ENCODE results near the gene NEU4. TPM values are rescaled to one million over a fixed set of nuclear protein-coding genes. Genes with fewer than 3 reads are reported as not detected.
A peak's percentile ranks its signal among the peaks of the same experiment; 100 is the strongest.

The NEU4 gene
- total RNA-seq, 1 donor from 2014 or later, result 0.42 TPM

DNA sequence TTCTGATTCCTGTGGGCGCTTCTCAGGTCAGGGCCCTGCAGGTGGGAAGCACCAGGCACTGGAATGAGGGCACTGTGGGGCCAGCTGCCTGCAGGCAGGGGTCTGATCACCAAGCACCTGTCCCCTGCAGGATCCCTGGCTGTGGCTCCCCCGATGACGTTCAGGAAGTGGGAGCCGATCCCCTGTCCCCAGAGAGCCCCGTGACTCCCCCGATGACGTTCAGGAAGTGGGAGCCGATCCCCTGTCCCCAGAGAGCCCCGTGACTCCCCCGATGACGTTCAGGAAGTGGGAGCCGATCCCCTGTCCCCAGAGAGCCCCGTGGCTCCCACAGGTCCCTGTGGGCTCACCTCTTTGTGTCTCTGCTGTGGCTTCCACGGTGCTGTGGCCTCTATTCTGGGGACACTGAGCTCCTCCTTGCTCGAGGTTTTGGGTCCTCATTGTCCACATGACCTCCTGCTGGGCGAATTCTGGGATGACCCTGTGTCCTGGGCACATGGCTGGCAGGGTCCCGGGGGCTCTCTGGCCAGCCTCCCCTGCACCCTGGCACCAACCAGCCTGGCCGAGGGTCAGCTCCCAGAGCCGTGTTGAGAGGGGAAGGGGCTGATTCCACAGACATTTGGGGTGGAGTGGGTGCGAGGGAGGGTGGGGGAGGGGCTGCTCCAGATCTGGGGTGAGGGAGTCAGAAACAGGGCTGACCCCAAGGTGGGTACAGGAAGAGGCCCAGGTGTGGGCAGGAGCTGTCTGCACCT, 4.8 kb downstream of the NEU4 start:
- DNase-seq (ENCODE audit: low spot score), result no peak
- no peaks in the 10 kb centered on the region for H3K4me1 Mint-ChIP-seq (ENCODE audit: low read depth)

DNA sequence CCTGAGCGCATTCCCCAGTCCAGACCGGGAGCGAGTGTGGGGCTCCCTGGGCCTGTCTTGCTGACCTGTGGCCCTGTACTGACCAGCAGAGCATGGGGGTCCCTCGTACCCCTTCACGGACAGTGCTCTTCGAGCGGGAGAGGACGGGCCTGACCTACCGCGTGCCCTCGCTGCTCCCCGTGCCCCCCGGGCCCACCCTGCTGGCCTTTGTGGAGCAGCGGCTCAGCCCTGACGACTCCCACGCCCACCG, 5.3 kb downstream of the NEU4 start:
- Mint-ChIP-seq H3K36me3 (ENCODE audit: low read depth) (no peaks in the 10 kb centered on the region), H3K9me3 (ENCODE audit: low read depth) (no peaks in the 10 kb centered on the region), H3K27ac (ENCODE audit: unreplicated experiment) (no peak overlapping the region), H3K27me3 (ENCODE audit: low read depth) (peaks cover 3% of the 10 kb centered on the region), H3K4me3 (ENCODE audit: unreplicated experiment) (no peak overlapping the region), H3K4me1 (ENCODE audit: low read depth) (no peaks in the 10 kb centered on the region)
- TF ChIP-seq, protein P1, sequence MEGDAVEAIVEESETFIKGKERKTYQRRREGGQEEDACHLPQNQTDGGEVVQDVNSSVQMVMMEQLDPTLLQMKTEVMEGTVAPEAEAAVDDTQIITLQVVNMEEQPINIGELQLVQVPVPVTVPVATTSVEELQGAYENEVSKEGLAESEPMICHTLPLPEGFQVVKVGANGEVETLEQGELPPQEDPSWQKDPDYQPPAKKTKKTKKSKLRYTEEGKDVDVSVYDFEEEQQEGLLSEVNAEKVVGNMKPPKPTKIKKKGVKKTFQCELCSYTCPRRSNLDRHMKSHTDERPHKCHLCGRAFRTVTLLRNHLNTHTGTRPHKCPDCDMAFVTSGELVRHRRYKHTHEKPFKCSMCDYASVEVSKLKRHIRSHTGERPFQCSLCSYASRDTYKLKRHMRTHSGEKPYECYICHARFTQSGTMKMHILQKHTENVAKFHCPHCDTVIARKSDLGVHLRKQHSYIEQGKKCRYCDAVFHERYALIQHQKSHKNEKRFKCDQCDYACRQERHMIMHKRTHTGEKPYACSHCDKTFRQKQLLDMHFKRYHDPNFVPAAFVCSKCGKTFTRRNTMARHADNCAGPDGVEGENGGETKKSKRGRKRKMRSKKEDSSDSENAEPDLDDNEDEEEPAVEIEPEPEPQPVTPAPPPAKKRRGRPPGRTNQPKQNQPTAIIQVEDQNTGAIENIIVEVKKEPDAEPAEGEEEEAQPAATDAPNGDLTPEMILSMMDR (IDR thresholded peaks at IDR 0.05), result no peak
- DNase-seq (ENCODE audit: low spot score), result peak; percentile 81

More for the DNA sequence above, 4.8 kb downstream of the NEU4 start:
- Mint-ChIP-seq H3K27ac (ENCODE audit: unreplicated experiment) (no peak overlapping the region), H3K4me3 (ENCODE audit: unreplicated experiment) (no peak overlapping the region), H3K9me3 (ENCODE audit: low read depth) (no peaks in the 10 kb centered on the region), H3K36me3 (ENCODE audit: low read depth) (no peaks in the 10 kb centered on the region), H3K27me3 (ENCODE audit: low read depth) (peaks cover 3% of the 10 kb centered on the region)
- TF ChIP-seq, protein P1 (IDR thresholded peaks at IDR 0.05), result no peak

DNA sequence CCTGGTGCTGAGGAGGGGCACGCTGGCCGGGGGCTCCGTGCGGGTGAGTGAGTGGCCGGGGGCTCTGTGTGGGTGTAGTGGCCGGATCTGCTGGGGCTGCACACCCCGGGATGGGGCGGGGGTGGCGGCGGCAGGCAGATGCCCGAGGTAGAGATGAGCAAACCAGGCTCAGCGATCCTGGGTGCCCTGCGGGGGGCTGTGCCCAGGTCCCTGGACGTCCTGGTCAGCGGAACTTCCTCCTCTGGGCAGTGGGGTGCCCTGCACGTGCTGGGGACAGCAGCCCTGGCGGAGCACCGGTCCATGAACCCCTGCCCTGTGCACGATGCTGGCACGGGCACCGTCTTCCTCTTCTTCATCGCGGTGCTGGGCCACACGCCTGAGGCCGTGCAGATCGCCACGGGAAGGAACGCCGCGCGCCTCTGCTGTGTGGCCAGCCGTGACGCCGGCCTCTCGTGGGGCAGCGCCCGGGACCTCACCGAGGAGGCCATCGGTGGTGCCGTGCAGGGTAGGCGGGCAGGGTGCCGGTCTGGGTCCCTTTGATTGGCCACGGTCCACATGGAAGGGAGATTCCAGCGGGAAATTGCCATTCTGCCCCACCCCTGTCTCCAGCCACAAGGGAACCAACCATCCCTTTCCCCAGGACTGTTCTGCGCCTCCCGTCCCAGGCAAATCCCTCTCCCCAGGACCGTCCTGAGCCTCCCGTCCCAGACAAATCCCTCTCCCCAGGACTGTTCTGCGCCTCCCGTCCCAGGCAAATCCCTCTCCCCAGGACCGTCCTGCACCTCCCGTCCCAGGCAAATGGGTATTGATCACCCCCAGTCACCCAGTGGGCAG, 5.9 kb downstream of the NEU4 start:
- Mint-ChIP-seq H3K36me3 (ENCODE audit: low read depth) (no peaks in the 10 kb centered on the region), H3K27ac (ENCODE audit: unreplicated experiment) (no peak overlapping the region), H3K9me3 (ENCODE audit: low read depth) (no peaks in the 10 kb centered on the region), H3K4me3 (ENCODE audit: unreplicated experiment) (no peak overlapping the region), H3K4me1 (ENCODE audit: low read depth) (no peaks in the 10 kb centered on the region), H3K27me3 (ENCODE audit: low read depth) (peaks cover 3% of the 10 kb centered on the region)
- peak; percentile 86 for DNase-seq (ENCODE audit: low spot score)
- TF ChIP-seq, protein P1 (IDR thresholded peaks at IDR 0.05), result no peak

DNA sequence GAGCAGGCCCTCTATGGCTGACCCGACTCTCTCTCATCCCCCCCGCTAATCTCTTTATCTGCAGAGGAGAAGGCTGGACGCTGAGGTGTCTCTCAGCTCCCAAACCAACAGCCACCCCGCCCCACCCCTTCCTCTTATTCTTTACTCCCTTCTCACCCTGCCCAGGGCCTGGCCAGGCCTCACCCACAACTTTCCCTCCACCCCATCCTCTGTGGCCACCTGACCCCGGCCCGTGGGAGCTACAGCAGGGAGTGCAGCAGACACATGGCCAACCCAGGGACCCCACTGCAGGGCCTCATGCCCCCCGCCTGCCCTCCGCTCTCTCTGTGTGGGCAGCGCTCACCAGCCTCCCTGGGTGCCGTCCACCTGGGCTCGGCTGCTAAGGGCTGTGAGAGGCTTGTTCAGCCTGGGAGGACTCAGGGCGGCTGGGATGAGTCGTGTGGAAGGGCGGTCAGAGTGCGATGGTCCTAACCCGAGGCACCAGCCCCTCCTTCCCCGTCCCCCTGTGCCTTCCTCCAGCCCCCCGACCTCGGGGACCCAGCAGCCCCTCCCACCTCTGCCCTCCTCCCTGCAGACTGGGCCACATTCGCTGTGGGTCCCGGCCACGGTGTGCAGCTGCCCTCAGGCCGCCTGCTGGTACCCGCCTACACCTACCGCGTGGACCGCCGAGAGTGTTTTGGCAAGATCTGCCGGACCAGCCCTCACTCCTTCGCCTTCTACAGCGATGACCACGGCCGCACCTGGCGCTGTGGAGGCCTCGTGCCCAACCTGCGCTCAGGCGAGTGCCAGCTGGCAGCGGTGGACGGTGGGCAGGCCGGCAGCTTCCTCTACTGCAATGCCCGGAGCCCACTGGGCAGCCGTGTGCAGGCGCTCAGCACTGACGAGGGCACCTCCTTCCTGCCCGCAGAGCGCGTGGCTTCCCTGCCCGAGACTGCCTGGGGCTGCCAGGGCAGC, 6.8 kb downstream of the NEU4 start:
- no peak overlapping the region for H3K27ac Mint-ChIP-seq (ENCODE audit: unreplicated experiment)
- TF ChIP-seq, protein P1 (IDR thresholded peaks at IDR 0.05), result no peak
- no peaks in the 10 kb centered on the region for H3K36me3 Mint-ChIP-seq (ENCODE audit: low read depth)
- no peak overlapping the region for H3K4me3 Mint-ChIP-seq (ENCODE audit: unreplicated experiment)
- peaks cover 3% of the 10 kb centered on the region for H3K27me3 Mint-ChIP-seq (ENCODE audit: low read depth)
- no peaks in the 10 kb centered on the region for H3K9me3 Mint-ChIP-seq (ENCODE audit: low read depth)
- no peaks in the 10 kb centered on the region for H3K4me1 Mint-ChIP-seq (ENCODE audit: low read depth)
- DNase-seq (ENCODE audit: low spot score), result peak; percentile 90
